Measurements from ENCODE around the gene LCOR. TPM values are rescaled to one million over a fixed set of nuclear protein-coding genes. Genes with fewer than 3 reads are reported as not detected.
"Not testable (repeated sequence)": the region's sequence is repeated elsewhere in the genome, so short reads cannot be mapped to it uniquely, and the experiment has no call there.

LCOR gene
- polyA plus RNA-seq, 4 donors: 24.6 to 30.2 (median 27.0) TPM

GRCh38 chr10:96922978-96923948 is 91.2 kb downstream of the LCOR start:
- no peak for DNase-seq (ENCODE audit: low read depth in 4 of 4, low spot score in 2 of 4)

- DNase-seq (ENCODE audit: low read depth in 4 of 4, low spot score in 2 of 4): no peak
These were observed 92.8 kb downstream of the LCOR start for GRCh38 chr10:96924861-96925260.

- no peak for DNase-seq (ENCODE audit: low read depth in 4 of 4, low spot score in 2 of 4)
These were observed 98.4 kb downstream of the LCOR start for GRCh38 chr10:96930469-96930868.

GRCh38 chr10:96935148-96935547 is 103.0 kb downstream of the LCOR start:
- no peak for DNase-seq (ENCODE audit: low read depth in 4 of 4, low spot score in 2 of 4)

GRCh38 chr10:96935810-96936209 is 103.7 kb downstream of the LCOR start:
- no peak for DNase-seq (ENCODE audit: low read depth in 4 of 4, low spot score in 2 of 4)

GRCh38 chr10:96943161-96943560 is 111.1 kb downstream of the LCOR start:
- not testable (repeated sequence) for DNase-seq (ENCODE audit: low read depth in 4 of 4, low spot score in 2 of 4)

GRCh38 chr10:96947036-96947435 is 114.9 kb downstream of the LCOR start:
- DNase-seq (ENCODE audit: low read depth in 4 of 4, low spot score in 2 of 4): no peak

GRCh38 chr10:96949039-96949683 is 117.1 kb downstream of the LCOR start:
- no peak for DNase-seq (ENCODE audit: low read depth in 4 of 4, low spot score in 2 of 4)

GRCh38 chr10:96951954-96952353 is 119.9 kb downstream of the LCOR start:
- no peak for DNase-seq (ENCODE audit: low read depth in 4 of 4, low spot score in 2 of 4)

GRCh38 chr10:96955794-96956193 is 123.7 kb downstream of the LCOR start:
- DNase-seq (ENCODE audit: low read depth in 4 of 4, low spot score in 2 of 4): no peak

- no peak for DNase-seq (ENCODE audit: low read depth in 4 of 4, low spot score in 2 of 4)
These were observed 126.0 kb downstream of the LCOR start for GRCh38 chr10:96958071-96958470.

GRCh38 chr10:96959733-96960132 is 127.6 kb downstream of the LCOR start:
- DNase-seq (ENCODE audit: low read depth in 4 of 4, low spot score in 2 of 4): no peak

- DNase-seq (ENCODE audit: low read depth in 4 of 4, low spot score in 2 of 4): no peak
These were observed 128.8 kb downstream of the LCOR start for GRCh38 chr10:96960872-96961271.

- DNase-seq (ENCODE audit: low read depth in 4 of 4, low spot score in 2 of 4): no peak
These were observed 132.0 kb downstream of the LCOR start for GRCh38 chr10:96964131-96964530.

- DNase-seq (ENCODE audit: low read depth in 4 of 4, low spot score in 2 of 4): no peak
These were observed 135.7 kb downstream of the LCOR start for GRCh38 chr10:96967847-96968246.

- no peak for DNase-seq (ENCODE audit: low read depth in 4 of 4, low spot score in 2 of 4)
These were observed 136.8 kb downstream of the LCOR start for GRCh38 chr10:96968682-96969423.

- no peak for DNase-seq (ENCODE audit: low read depth in 4 of 4, low spot score in 2 of 4)
These were observed 139.2 kb downstream of the LCOR start for GRCh38 chr10:96971324-96971723.

- no peak for DNase-seq (ENCODE audit: low read depth in 4 of 4, low spot score in 2 of 4)
These were observed 140.2 kb downstream of the LCOR start for GRCh38 chr10:96972264-96972663.

GRCh38 chr10:96973809-96974747 is 142.0 kb downstream of the LCOR start:
- DNase-seq (ENCODE audit: low read depth in 4 of 4, low spot score in 2 of 4): no peak

GRCh38 chr10:96975136-96975535 is 143.0 kb downstream of the LCOR start:
- no peak for DNase-seq (ENCODE audit: low read depth in 4 of 4, low spot score in 2 of 4)
